Liver (tissue), 3 donors: ENCODE data around the gene ETS1.

ENCODE experiments used
- ATF3 ChIP-seq: IDR thresholded peaks from 2 replicates; pipeline ENCODE4 v1.6.1; 2016; ENCODE audit warnings: antibody characterized with exemption
- CTCF ChIP-seq: fragments of 150-350 bp; IDR thresholded peaks from 2 replicates; pipeline ENCODE4 v1.5.1; 2017; ENCODE audit warnings: improper control_type of control experiment, low read depth, low read length; ENCODE audit not compliant: missing input control
- EGR1 ChIP-seq, 2 donors: IDR thresholded peaks; 2 replicates each; pipeline ENCODE4 v1.6.1; 2016 to 2018; ENCODE audit warnings: antibody characterized with exemption in 2 of 2, low read depth in 2 of 2
- FOXA1 ChIP-seq: IDR thresholded peaks from 2 replicates; pipeline ENCODE4 v1.6.1; 2016; ENCODE audit warnings: antibody characterized with exemption
- GABPA ChIP-seq, 2 donors: IDR thresholded peaks in 1 of 2; conservative IDR thresholded peaks in 1 of 2; 2 replicates each; pipeline ENCODE4 v1.6.1; 2016; ENCODE audit warnings: antibody characterized with exemption in 2 of 2, mild to moderate bottlenecking in 1 of 2, moderate library complexity in 1 of 2
- HNF4G ChIP-seq: IDR thresholded peaks from 2 replicates; pipeline ENCODE4 v1.6.1; 2016; ENCODE audit warnings: antibody characterized with exemption
- MAX ChIP-seq: IDR thresholded peaks from 2 replicates; pipeline ENCODE4 v1.6.1; 2016; ENCODE audit warnings: antibody characterized with exemption
- NR2F2 ChIP-seq: IDR thresholded peaks from 2 replicates; pipeline ENCODE4 v1.6.1; 2016; ENCODE audit warnings: antibody characterized with exemption
- RAD21 ChIP-seq, 2 donors: IDR thresholded peaks; 2 replicates each; pipeline ENCODE4 v1.6.1; 2016; ENCODE audit warnings: antibody characterized with exemption in 2 of 2, mild to moderate bottlenecking in 2 of 2
- REST ChIP-seq: IDR thresholded peaks from 2 replicates; pipeline ENCODE4 v1.6.1; 2016; ENCODE audit warnings: antibody characterized with exemption, mild to moderate bottlenecking
- RXRA ChIP-seq, 2 donors: IDR thresholded peaks; 2 replicates each; pipeline ENCODE4 v1.6.1; 2017 to 2018; ENCODE audit warnings: antibody characterized with exemption in 2 of 2, mild to moderate bottlenecking in 1 of 2
- SP1 ChIP-seq: IDR thresholded peaks from 2 replicates; pipeline ENCODE4 v1.6.1; 2018; ENCODE audit warnings: antibody characterized with exemption, mild to moderate bottlenecking
- TAF1 ChIP-seq: conservative IDR thresholded peaks from 2 replicates; pipeline ENCODE4 v1.6.1; 2016; ENCODE audit warnings: antibody characterized with exemption, mild to moderate bottlenecking
- ZBTB33 ChIP-seq: IDR thresholded peaks from 2 replicates; pipeline ENCODE4 v1.6.1; 2016; ENCODE audit warnings: antibody characterized with exemption
- donor health status: healthy.
- donor health status: healthy.

GRCh38 chr11:128420951-128421350 lies 166.4 kb downstream of the ETS1 start:
- no peak for TF ChIP-seq CTCF
- TF ChIP-seq REST: no peak
- no peak for TF ChIP-seq MAX
- no peak for TF ChIP-seq GABPA (IDR thresholded peaks at IDR 0.05 in 1 of 2, conservative IDR thresholded peaks at IDR 0.05 in 1 of 2)
- TF ChIP-seq RAD21 (IDR thresholded peaks at IDR 0.05): no peak
- TF ChIP-seq TAF1: no peak
- no peak for TF ChIP-seq HNF4G
- TF ChIP-seq SP1: no peak
- no peak for TF ChIP-seq ZBTB33
- TF ChIP-seq EGR1 (IDR thresholded peaks at IDR 0.05; ENCODE audit: low read depth in 2 of 2): no peak
- no peak for TF ChIP-seq RXRA (IDR thresholded peaks at IDR 0.05)
- TF ChIP-seq FOXA1: no peak
- TF ChIP-seq NR2F2: no peak
- TF ChIP-seq ATF3: no peak
